Right forelimb (tissue), 1 donor: ENCODE results near the gene SLC6A9.

Experiments
- DNase-seq: peaks from one replicate; pipeline ENCODE4 v3.0.0-alpha.2; 2018

The SLC6A9 gene

GRCh38 chr1:43998000-43998378 lies 33.3 kb downstream of the SLC6A9 start:
- DNase-seq, result no peak

GRCh38 chr1:43997295-43997999 lies 33.8 kb downstream of the SLC6A9 start:
- DNase-seq, result no peak

DNA sequence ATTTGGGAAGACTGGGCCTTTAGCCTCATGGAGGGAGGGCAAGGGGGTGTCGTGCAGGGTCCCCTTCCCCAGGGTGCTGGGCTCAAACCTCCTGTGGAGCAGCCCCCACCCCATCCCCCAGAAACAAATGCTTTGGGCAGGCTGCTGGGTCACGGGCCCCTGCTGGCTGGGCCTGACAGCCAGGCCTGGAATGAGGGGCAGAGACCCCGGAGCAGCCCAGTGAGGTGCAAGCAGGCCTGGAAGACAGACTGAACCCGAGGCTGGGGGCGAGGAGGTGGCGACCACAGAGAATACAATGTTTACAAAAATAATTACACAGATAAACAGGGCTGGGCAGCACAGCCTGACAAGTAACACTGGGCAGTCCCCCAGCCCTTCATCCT lies 34.5 kb downstream of the SLC6A9 start:
- no peak for DNase-seq

DNA sequence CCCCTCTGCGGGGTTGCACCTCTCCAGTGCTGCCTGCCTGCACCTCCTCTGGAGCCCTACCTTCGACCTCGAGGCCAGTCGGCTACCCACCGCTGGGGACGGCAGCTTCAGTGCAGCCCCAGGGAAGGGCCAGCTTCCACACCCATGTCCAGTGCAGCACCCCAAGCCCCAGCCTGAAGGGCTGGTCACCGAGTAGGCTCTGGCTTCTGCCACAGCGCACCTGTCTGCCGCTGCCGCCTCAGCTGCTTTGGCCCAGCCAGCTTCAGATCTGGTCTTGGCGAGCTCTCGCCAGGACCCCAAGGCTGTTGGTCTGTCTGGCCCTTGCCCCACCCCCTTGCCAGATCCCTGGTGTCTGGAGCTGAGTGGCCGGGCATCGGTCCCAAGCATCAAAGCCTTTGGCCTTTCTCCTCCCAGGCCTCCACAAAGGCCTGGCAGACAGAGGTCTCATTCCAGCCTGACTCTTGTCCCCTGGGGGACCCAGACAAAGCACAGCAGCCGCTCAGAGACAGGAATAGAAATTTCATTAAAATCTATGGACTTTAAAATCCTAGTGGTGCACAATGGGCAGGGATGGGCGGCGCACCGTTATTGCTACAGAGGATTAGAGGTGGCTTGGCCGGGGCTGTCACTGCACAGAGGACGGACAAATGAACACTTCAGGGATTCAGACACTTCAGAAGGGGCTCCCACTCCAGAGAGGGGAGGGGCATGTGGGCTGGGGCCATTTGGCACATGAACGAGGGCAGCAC lies 35.1 kb downstream of the SLC6A9 start:
- no peak for DNase-seq

DNA sequence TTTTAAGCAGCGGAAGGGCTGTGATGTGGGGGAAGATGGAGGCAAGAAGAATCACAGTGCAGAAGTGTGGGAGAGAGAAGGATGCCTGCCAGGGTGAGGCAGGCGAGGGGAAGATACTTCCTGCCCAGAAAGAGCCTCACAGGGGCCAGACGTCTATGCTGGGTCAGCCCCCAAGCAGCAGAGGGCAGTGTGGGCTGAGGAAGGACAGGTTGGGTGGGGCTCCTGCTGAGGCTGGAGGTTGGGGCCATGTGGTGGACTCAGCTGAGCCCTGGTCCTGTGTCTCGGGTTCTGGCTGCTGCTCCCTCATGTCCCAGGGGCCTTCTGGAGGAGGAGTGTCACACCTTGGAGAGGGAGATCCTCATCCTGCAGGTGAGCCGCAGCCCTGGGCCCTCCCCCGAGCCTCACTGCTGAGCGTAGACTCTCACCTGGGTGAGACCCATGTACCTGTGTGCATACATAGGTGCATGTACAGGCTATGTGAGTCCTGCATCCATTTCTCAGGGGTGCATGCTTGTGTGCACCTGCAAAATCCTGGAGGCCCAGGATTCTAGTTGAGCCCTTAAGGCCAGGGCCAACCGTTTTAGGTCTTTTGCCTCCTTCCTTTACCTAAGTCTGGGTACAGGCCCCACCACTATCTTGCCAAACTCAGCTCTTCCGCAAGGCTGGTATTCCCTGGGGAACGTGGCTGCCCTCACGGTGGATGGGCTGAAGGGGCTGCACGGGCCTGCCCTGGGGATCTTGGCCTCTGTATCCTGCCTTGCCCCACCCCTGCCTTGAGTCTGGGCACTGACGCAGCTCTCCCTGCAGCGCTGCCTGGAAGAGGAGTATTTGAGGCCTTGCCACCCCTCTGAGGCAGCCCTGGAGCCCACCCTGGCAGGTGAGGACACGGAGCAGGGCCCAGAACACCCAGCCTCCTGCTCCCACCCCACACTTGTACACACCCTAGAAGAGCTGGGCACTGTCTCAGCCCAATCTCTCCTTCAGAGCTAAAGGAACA lies 36.2 kb downstream of the SLC6A9 start:
- no peak for DNase-seq

- DNase-seq, result no peak
Measured at GRCh38 chr1:43994071-43994470, 37.2 kb downstream of the SLC6A9 start.

GRCh38 chr1:43993206-43993914 lies 37.9 kb downstream of the SLC6A9 start:
- no peak for DNase-seq

GRCh38 chr1:43992232-43992995 lies 38.8 kb downstream of the SLC6A9 start:
- no peak for DNase-seq

DNA sequence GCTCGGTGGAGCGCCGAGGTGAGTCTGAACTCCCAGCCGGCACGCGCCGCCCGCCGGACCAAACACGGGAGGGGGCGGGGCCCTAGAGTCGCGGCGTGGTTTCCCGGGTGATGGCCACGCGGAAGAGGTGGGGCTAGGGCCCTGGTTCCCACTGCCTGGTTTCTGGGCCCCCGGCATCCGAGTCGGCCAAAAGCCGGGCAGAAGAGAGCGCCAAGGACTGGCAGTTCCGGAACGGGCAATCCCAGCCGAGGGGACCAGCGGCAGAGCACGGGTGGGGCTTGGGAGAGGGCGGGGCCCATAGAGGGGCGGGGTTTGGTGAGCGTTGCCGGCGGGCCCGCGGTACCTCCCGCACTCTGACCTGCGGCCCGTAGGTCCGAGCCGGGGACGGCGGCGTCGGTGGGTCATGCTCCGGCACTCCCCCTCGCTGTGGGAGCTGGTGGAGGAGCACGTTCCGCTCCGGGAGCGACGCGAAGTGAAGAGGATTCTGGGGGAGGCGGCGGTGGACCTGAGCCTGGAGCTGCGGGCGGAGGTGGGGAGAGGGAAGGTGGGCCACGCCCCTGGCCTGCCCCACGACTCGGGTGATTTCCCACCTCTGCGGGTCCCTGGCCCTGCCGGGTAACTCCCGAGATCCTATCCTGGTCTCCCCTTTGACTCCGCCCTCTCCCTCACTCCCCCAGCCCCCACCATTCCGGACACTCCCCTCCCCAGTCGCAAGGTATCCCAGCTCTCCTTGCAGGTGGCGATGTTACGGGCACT lies 39.6 kb downstream of the SLC6A9 start, which contains the start of gene CCDC24:
Gene CCDC24, plus strand, starts transcription at position 124 of the 756 bp plus-strand sequence. Its CDS starts 280 bp downstream, at position 404.
- DNase-seq, result peak; percentile 85

- DNase-seq, result no peak
Measured at GRCh38 chr1:43991200-43991475, 40.1 kb downstream of the SLC6A9 start.

GRCh38 chr1:43990271-43991199 lies 40.7 kb downstream of the SLC6A9 start:
- DNase-seq, result no peak

GRCh38 chr1:43987159-43987902 lies 43.9 kb downstream of the SLC6A9 start:
- DNase-seq, result no peak

GRCh38 chr1:43986712-43987111 lies 44.5 kb downstream of the SLC6A9 start:
- DNase-seq, result no peak

- no peak for DNase-seq
Measured at GRCh38 chr1:43985984-43986595, 45.2 kb downstream of the SLC6A9 start.

DNA sequence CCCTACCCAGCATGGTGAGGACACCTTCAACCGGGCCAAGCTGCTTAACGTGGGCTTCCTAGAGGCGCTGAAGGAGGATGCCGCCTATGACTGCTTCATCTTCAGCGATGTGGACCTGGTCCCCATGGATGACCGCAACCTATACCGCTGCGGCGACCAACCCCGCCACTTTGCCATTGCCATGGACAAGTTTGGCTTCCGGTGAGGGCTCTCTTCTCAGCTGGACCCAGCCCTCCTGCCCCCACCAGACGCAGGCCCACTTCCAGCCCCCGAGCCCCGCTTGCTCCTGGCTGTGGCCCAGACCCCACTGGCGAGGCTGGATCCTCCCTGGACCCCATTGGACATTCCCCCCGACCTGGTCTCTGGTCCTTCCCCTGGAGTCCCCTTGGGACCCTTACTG lies 46.4 kb downstream of the SLC6A9 start:
- DNase-seq, result no peak

- DNase-seq, result no peak
Measured at GRCh38 chr1:43983253-43983899, 47.9 kb downstream of the SLC6A9 start.

- DNase-seq, result no peak
Measured at GRCh38 chr1:43982808-43983207, 48.5 kb downstream of the SLC6A9 start.

DNA sequence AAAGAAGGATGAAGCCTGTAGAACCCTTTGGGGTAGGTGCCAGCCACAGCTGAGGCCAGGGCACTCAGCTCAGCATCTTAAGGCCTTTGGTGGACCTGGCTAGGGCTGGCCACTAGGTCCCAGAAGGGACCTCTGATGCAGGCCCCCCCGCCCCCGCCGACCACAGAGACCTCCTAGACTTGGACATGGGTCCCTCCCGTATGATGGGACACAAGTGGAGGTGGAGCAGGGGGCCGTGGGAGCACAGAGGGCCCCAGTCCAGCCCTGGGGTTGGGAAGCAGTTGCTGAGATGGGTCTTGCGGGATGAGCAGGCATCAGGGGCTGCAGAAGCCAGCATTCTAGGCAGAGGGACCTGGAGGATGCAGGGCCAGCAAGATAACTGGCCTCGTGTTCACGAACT lies 49.0 kb downstream of the SLC6A9 start:
- DNase-seq, result no peak
